ENCODE measurements around the gene SGTA.

Gene SGTA

DNA sequence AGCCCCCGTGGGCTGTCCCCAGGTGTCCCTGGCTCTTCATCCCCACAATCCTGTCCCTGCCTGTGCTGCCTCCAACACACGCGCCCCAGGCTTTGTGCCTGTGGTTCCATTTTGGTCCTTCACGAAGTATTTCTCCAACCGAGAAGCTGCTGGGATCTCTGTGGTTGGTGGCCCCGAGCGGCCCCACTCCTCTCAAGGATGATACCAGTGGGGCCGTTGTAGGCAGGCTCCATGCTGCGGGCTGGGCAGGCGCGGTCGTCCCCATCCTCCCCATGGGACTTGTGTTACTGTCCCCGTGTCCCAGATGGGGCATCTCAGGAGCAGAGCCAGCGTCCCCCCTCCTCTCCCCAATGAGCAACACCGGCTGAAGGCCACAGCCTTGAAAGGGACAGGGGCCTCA is 32.9 kb upstream of the SGTA start:
- TF ChIP-seq ZNF138 (tag by site-specific recombination; IDR thresholded peaks at IDR 0.05; ENCODE audit: borderline replicate concordance) = no peak
- no peak for TF ChIP-seq ZNF530 (tag by site-specific recombination; IDR thresholded peaks at IDR 0.05; ENCODE audit: low read depth)
- no peak for TF ChIP-seq ZNF747 (tag by site-specific recombination; IDR thresholded peaks at IDR 0.05)
- TF ChIP-seq HOXA7 (CRISPR knock-in tag; IDR thresholded peaks at IDR 0.05; ENCODE audit: borderline replicate concordance) = no peak
- TF ChIP-seq ZNF426 (tag by site-specific recombination; IDR thresholded peaks at IDR 0.05) = no peak
- no peak for TF ChIP-seq ZNF600 (tag by site-specific recombination; IDR thresholded peaks at IDR 0.05)
- TF ChIP-seq, protein P1, sequence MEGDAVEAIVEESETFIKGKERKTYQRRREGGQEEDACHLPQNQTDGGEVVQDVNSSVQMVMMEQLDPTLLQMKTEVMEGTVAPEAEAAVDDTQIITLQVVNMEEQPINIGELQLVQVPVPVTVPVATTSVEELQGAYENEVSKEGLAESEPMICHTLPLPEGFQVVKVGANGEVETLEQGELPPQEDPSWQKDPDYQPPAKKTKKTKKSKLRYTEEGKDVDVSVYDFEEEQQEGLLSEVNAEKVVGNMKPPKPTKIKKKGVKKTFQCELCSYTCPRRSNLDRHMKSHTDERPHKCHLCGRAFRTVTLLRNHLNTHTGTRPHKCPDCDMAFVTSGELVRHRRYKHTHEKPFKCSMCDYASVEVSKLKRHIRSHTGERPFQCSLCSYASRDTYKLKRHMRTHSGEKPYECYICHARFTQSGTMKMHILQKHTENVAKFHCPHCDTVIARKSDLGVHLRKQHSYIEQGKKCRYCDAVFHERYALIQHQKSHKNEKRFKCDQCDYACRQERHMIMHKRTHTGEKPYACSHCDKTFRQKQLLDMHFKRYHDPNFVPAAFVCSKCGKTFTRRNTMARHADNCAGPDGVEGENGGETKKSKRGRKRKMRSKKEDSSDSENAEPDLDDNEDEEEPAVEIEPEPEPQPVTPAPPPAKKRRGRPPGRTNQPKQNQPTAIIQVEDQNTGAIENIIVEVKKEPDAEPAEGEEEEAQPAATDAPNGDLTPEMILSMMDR (tag by site-specific recombination; IDR thresholded peaks at IDR 0.05) = no peak
- TF ChIP-seq ZNF394 (tag by site-specific recombination; IDR thresholded peaks at IDR 0.05; ENCODE audit: borderline replicate concordance) = no peak
- TF ChIP-seq ZNF560 (tag by site-specific recombination; IDR thresholded peaks at IDR 0.05; ENCODE audit: borderline replicate concordance) = no peak
- TF ChIP-seq ZNF488 (tag by site-specific recombination; IDR thresholded peaks at IDR 0.05) = no peak
- TF ChIP-seq ZNF629 (tag by site-specific recombination; IDR thresholded peaks at IDR 0.05) = no peak
- TF ChIP-seq ZFP69B (tag by site-specific recombination; IDR thresholded peaks at IDR 0.05) = no peak
- TF ChIP-seq, protein P2, sequence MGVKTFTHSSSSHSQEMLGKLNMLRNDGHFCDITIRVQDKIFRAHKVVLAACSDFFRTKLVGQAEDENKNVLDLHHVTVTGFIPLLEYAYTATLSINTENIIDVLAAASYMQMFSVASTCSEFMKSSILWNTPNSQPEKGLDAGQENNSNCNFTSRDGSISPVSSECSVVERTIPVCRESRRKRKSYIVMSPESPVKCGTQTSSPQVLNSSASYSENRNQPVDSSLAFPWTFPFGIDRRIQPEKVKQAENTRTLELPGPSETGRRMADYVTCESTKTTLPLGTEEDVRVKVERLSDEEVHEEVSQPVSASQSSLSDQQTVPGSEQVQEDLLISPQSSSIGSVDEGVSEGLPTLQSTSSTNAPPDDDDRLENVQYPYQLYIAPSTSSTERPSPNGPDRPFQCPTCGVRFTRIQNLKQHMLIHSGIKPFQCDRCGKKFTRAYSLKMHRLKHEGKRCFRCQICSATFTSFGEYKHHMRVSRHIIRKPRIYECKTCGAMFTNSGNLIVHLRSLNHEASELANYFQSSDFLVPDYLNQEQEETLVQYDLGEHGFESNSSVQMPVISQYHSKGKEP (tag by site-specific recombination; IDR thresholded peaks at IDR 0.05) = no peak
- TF ChIP-seq ZNF596 (tag by site-specific recombination; IDR thresholded peaks at IDR 0.05) = no peak
- no peak for TF ChIP-seq ZNF571 (tag by site-specific recombination; IDR thresholded peaks at IDR 0.05)
- no peak for TF ChIP-seq RBAK (tag by site-specific recombination; IDR thresholded peaks at IDR 0.05)
- no peak for TF ChIP-seq ZNF639 (tag by site-specific recombination; IDR thresholded peaks at IDR 0.05)
- TF ChIP-seq ZSCAN4 (tag by site-specific recombination; IDR thresholded peaks at IDR 0.05) = no peak
- TF ChIP-seq ZBTB1 (tag by site-specific recombination; IDR thresholded peaks at IDR 0.05) = no peak
- no peak for TF ChIP-seq ZBTB21 (tag by site-specific recombination; IDR thresholded peaks at IDR 0.05)
- no peak overlapping the region for H3K4me3 ChIP-seq (ENCODE audit: low read depth, low read length)
- H3K4me1 ChIP-seq (ENCODE audit: control insufficient read depth, insufficient read depth, low read length) = no peaks in the 10 kb centered on the region
- ChIA-PET CTCF (no interaction called here), POLR2A (no interaction called here)
- H3K36me3 ChIP-seq (ENCODE audit: control insufficient read depth in 2 of 2, insufficient read depth in 1 of 2, low read length in 2 of 2) = peaks cover 0 to 36% of the 10 kb centered on the region in 2 experiments; a peak in 2 of 3 replicates
- H3K27ac ChIP-seq (ENCODE audit: extremely low read depth, low read depth, low read length) = 0 out of 2 replicates have a peak overlapping the region, but pooled peaks have one; percentile 24
- no peaks in the 10 kb centered on the region for H3K9me3 ChIP-seq (ENCODE audit: control insufficient read depth, insufficient read depth, low read depth, low read length)
